ENCODE results near the gene SOBP. TPM values are rescaled to one million over a fixed set of nuclear protein-coding genes. Genes with fewer than 3 reads are reported as not detected.
A peak's percentile ranks its signal among the peaks of the same experiment; 100 is the strongest.

Gene SOBP
- total and polyA plus RNA-seq, 2 donors (not counting 1 experiment from before 2014, with no cell fraction given) = 0.82 to 1.5 TPM

DNA sequence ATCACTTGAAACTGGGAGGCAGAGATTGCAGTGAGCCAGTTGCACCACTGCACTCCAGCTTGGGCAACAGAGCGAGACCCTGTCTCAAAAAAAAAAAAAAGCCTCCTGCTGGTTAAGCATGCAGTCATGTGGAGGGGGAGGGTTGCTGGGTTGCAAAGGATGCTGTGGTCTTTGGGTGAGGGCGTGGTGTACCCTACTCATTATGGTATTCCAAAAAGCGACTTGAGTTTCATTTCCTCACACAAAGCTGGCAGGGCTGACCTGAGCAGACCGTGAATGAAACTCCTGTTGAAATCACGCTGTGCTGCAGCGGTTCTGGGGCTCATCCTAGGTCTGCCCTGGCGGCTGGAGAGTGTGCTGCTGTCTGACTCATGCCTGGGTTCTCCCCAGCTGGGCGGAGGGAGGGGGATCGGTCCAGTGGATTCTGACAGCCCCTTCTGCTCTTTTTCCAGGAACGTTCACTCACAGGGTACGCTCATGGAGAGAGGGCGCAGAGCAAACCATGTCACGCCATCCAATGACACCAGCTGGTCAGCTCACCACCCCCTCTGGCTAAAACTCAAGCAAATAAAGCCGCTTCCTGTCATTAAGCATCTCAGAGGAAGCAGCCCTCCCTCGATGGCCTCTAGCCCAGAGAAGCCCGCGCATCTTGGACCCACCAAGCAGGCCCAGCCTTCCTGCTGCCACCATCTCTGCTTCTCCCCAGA, 168.0 kb downstream of the SOBP start:
- no peaks in the 10 kb centered on the region for H4K20me1 ChIP-seq (ENCODE audit: control insufficient read depth, insufficient read depth, low read length, poor library complexity, severe bottlenecking)
- peak overlapping the region; percentile 86 to 91 for H3K27ac ChIP-seq (ENCODE audit: low read length in 2 of 2)
- Mint-ChIP-seq H3K4me1 (peaks cover 64% of the 10 kb centered on the region), H3K27me3 (no peaks in the 10 kb centered on the region), H3K4me3 (peak overlapping the region; percentile 84), H3K9me3 (ENCODE audit: insufficient read depth) (no peaks in the 10 kb centered on the region), H3K27ac (peak overlapping the region; percentile 93)
- H3K4me3 ChIP-seq (ENCODE audit: control extremely low read depth in 1 of 5, extremely low read depth in 1 of 5, insufficient read depth in 1 of 5, low read depth in 2 of 5, low read length in 4 of 5) = peak overlapping the region; percentile 34 to 68 (median 53)
- CTCF ChIA-PET = interaction anchor here (1.0 to 3.0 kb wide), 15 partner anchors 10 to 900 kb away, joined by 3 to 22 read pairs (median 6); partner anchors contain the start of genes PDSS2 and SOBP
- peak overlapping the region; percentile 89 for H3K4me2 ChIP-seq (replicated peaks; ENCODE audit: low read depth, low read length, poor library complexity, severe bottlenecking)
- POLR2A ChIA-PET = interaction anchor here (0.6 to 2.3 kb wide), 8 partner anchors 12 to 198 kb away, joined by 3 to 11 read pairs (median 4); partner anchors contain the start of genes PDSS2 and SOBP
- no peaks in the 10 kb centered on the region for H3K36me3 ChIP-seq (replicated peaks in 1 of 2; ENCODE audit: control extremely low read depth in 1 of 2, control insufficient read depth in 1 of 2, extremely low read depth in 1 of 2, insufficient read depth in 2 of 2, low read length in 1 of 2)
- peak overlapping the region; percentile 65 for H3K9ac ChIP-seq (ENCODE audit: low read length)
- no peaks in the 10 kb centered on the region for H3K27me3 ChIP-seq (replicated peaks in 1 of 4; ENCODE audit: control extremely low read depth in 1 of 4, control insufficient read depth in 3 of 4, insufficient read depth in 4 of 4, low read length in 3 of 4)
- peaks cover 3% of the 10 kb centered on the region for H3K79me2 ChIP-seq (ENCODE audit: control insufficient read depth, insufficient read depth, low read length)
- peaks cover 57 to 62% of the 10 kb centered on the region in 2 donors for H3K4me1 ChIP-seq (ENCODE audit: control insufficient read depth in 2 of 2, insufficient read depth in 2 of 2, low read length in 2 of 2)
- TF ChIP-seq, protein P1, sequence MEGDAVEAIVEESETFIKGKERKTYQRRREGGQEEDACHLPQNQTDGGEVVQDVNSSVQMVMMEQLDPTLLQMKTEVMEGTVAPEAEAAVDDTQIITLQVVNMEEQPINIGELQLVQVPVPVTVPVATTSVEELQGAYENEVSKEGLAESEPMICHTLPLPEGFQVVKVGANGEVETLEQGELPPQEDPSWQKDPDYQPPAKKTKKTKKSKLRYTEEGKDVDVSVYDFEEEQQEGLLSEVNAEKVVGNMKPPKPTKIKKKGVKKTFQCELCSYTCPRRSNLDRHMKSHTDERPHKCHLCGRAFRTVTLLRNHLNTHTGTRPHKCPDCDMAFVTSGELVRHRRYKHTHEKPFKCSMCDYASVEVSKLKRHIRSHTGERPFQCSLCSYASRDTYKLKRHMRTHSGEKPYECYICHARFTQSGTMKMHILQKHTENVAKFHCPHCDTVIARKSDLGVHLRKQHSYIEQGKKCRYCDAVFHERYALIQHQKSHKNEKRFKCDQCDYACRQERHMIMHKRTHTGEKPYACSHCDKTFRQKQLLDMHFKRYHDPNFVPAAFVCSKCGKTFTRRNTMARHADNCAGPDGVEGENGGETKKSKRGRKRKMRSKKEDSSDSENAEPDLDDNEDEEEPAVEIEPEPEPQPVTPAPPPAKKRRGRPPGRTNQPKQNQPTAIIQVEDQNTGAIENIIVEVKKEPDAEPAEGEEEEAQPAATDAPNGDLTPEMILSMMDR (IDR thresholded peaks at IDR 0.05) = peak; percentile 40
- no peak for TF ChIP-seq EZH2 (IDR thresholded peaks at IDR 0.05; ENCODE audit: borderline replicate concordance, insufficient read depth, low read depth, low read length, poor library complexity, severe bottlenecking)
- DNase-seq (peak; percentile 94), ATAC-seq (ENCODE audit: low read depth) (peak; percentile 93)
- peaks cover 0 to 6% (median 0%) of the 10 kb centered on the region in 3 donors for H3K9me3 ChIP-seq (ENCODE audit: control extremely low read depth in 1 of 3, control insufficient read depth in 2 of 3, insufficient read depth in 1 of 3, low read length in 2 of 3)
- peak overlapping the region; percentile 74 for H2AFZ ChIP-seq (ENCODE audit: insufficient read depth, low read depth, low read length, poor library complexity, severe bottlenecking)
- intact Hi-C loops (cut with micrococcal nuclease) = loop anchor here (1.0 to 10.0 kb wide), 8 partner anchors 11 to 1333 kb away; partner anchors contain the start of genes ATG5 and PDSS2
- WGBS (ENCODE audit: insufficient coverage) = 17% methylated on average over 17 of the region's 17 CpGs
